Calu3 (cell line): ENCODE measurements around the gene GRPEL1. TPM values are rescaled to one million over a fixed set of nuclear protein-coding genes. Genes with fewer than 3 reads are reported as not detected.

ENCODE experiments used
- BruUV-seq: library from RNA; stranded (reverse); fragments of 400-500 nt; replicated peaks from 2 replicates; lab custom pipeline; 2021; lab: Mats Ljungman, UMichigan
- CTCF ChIA-PET: fragments of 300-600 bp; sonication (Branson Sonifier 250); formaldehyde crosslinking; loops from one replicate; lab custom pipeline; 2022; ENCODE audit warnings: antibody characterized with exemption; lab: Charles Lee
- DNase-seq: peaks from one replicate; pipeline ENCODE4 v3.0.0; 2022
- H3K27ac Mint-ChIP-seq: one replicate; pipeline ENCODE4 v1.8.0; 2022; ENCODE audit warnings: mixed read lengths; ENCODE audit not compliant: unreplicated experiment
- H3K27me3 Mint-ChIP-seq: one replicate; pipeline ENCODE4 v1.8.0; 2022; ENCODE audit warnings: mixed read lengths; ENCODE audit not compliant: unreplicated experiment
- H3K36me3 Mint-ChIP-seq: one replicate; pipeline ENCODE4 v1.8.0; 2022; ENCODE audit warnings: mild to moderate bottlenecking, moderate library complexity, mixed read lengths; ENCODE audit not compliant: insufficient read depth, unreplicated experiment
- H3K4me1 Mint-ChIP-seq: one replicate; pipeline ENCODE4 v1.8.0; 2022; ENCODE audit warnings: mild to moderate bottlenecking, low read depth, mixed read lengths; ENCODE audit not compliant: unreplicated experiment
- H3K4me3 Mint-ChIP-seq: one replicate; pipeline ENCODE4 v1.8.0; 2022; ENCODE audit warnings: mild to moderate bottlenecking, low read depth, moderate library complexity, mixed read lengths; ENCODE audit not compliant: unreplicated experiment
- H3K9me3 Mint-ChIP-seq: one replicate; pipeline ENCODE4 v1.8.0; 2022; ENCODE audit warnings: low read depth, mixed read lengths; ENCODE audit not compliant: unreplicated experiment
- CTCF ChIP-seq: fragments of 200-600 bp; IDR thresholded peaks from one replicate; pipeline ENCODE4 v1.8.0; 2022; ENCODE audit warnings: antibody characterized with exemption; ENCODE audit not compliant: unreplicated experiment
- intact Hi-C: fragments of 100-400 bp; cut with micrococcal nuclease; formaldehyde crosslinking; loops from one replicate; pipeline ENCODE4 v1.10.0; 2022; ENCODE audit not compliant: unreplicated experiment
- total RNA-seq: library from RNA; stranded (reverse); gene quantifications from 2 replicates; pipeline ENCODE4 v1.2.3, GENCODE V29; 2022

GRPEL1 gene
- total RNA-seq, 1 experiment from 2014 or later: 32.2 TPM

GRCh38 chr4:7108046-7108625 is 40.3 kb upstream of the GRPEL1 start:
- Mint-ChIP-seq H3K36me3 (peaks cover 5% of the 10 kb centered on the region), H3K4me1 (peaks cover 7% of the 10 kb centered on the region), H3K27ac (no peak overlapping the region), H3K4me3 (no peak overlapping the region), H3K9me3 (no peaks in the 10 kb centered on the region), H3K27me3 (peaks cover 7% of the 10 kb centered on the region)
- intact Hi-C loops: no loop called here
- DNase-seq: no peak
- CTCF ChIA-PET: no interaction called here
- TF ChIP-seq CTCF: no peak
- BruUV-seq: no TSS peak

- H3K9me3 Mint-ChIP-seq: no peaks in the 10 kb centered on the region
- CTCF ChIA-PET: no interaction called here
- no peak overlapping the region for H3K4me3 Mint-ChIP-seq
- intact Hi-C loops: no loop called here
- peaks cover 13% of the 10 kb centered on the region for H3K36me3 Mint-ChIP-seq
- H3K27ac Mint-ChIP-seq: no peak overlapping the region
- BruUV-seq: no TSS peak
- H3K27me3 Mint-ChIP-seq: peaks cover 7% of the 10 kb centered on the region
- TF ChIP-seq CTCF: no peak
- H3K4me1 Mint-ChIP-seq: peaks cover 7% of the 10 kb centered on the region
- DNase-seq: no peak
Measured at GRCh38 chr4:7107166-7107905, 39.5 kb upstream of the GRPEL1 start.

GRCh38 chr4:7105276-7105675 is 37.4 kb upstream of the GRPEL1 start:
- intact Hi-C loops: no loop called here
- Mint-ChIP-seq H3K36me3 (peaks cover 13% of the 10 kb centered on the region), H3K27me3 (peaks cover 7% of the 10 kb centered on the region), H3K27ac (no peak overlapping the region), H3K9me3 (no peaks in the 10 kb centered on the region), H3K4me1 (peaks cover 7% of the 10 kb centered on the region), H3K4me3 (no peak overlapping the region)
- no peak for TF ChIP-seq CTCF
- no TSS peak for BruUV-seq
- DNase-seq: no peak
- CTCF ChIA-PET: no interaction called here

- no peaks in the 10 kb centered on the region for H3K9me3 Mint-ChIP-seq
- TF ChIP-seq CTCF: no peak
- DNase-seq: no peak
- H3K4me1 Mint-ChIP-seq: peaks cover 7% of the 10 kb centered on the region
- H3K27ac Mint-ChIP-seq: no peak overlapping the region
- BruUV-seq: no TSS peak
- no peak overlapping the region for H3K4me3 Mint-ChIP-seq
- intact Hi-C loops: no loop called here
- H3K36me3 Mint-ChIP-seq: peaks cover 13% of the 10 kb centered on the region
- CTCF ChIA-PET: no interaction called here
- peaks cover 7% of the 10 kb centered on the region for H3K27me3 Mint-ChIP-seq
Measured at GRCh38 chr4:7104366-7105031, 36.6 kb upstream of the GRPEL1 start.
